Tibial nerve (tissue), 4 donors: ENCODE measurements around the gene SGTA. TPM values are rescaled to one million over a fixed set of nuclear protein-coding genes. Genes with fewer than 3 reads are reported as not detected.
A peak's percentile ranks its signal among the peaks of the same experiment; 100 is the strongest.

Experiments used
- DNase-seq, 2 donors: peaks; one replicate each; pipeline ENCODE4 v3.0.0-alpha.2; 2019; ENCODE audit warnings: low spot score in 2 of 2
- H3K27ac ChIP-seq, 4 donors: fragments of 200-600 bp; sonication (generic) in 3 of 4; one replicate each; pipeline ENCODE4 v1.5.1; 2017 to 2019; ENCODE audit warnings: mild to moderate bottlenecking in 1 of 4
- H3K27me3 ChIP-seq, 2 donors: fragments of 200-600 bp; sonication (generic) in 1 of 2; one replicate each; pipeline versions ENCODE4 v1.5.1 to v1.6.0; 2017 to 2019
- H3K36me3 ChIP-seq, 3 donors: fragments of 200-600 bp; sonication (generic); one replicate each; pipeline ENCODE4 v1.5.1; 2018 to 2019
- H3K4me1 ChIP-seq, 4 donors: fragments of 200-600 bp; sonication (generic) in 3 of 4; one replicate each; pipeline ENCODE4 v1.5.1; 2017 to 2019
- H3K4me3 ChIP-seq, 4 donors: fragments of 200-600 bp; sonication (generic) in 3 of 4; one replicate each; pipeline ENCODE4 v1.5.1; 2017 to 2019; ENCODE audit warnings: mild to moderate bottlenecking in 1 of 4, moderate library complexity in 1 of 4
- H3K9me3 ChIP-seq, 4 donors: fragments of 200-600 bp; sonication (generic) in 3 of 4; one replicate each; pipeline ENCODE4 v1.5.1; 2017 to 2019
- CTCF ChIP-seq, 5 experiments: fragments of 200-600 bp in 3 of 5; fragments of 450-650 bp in 2 of 5; sonication (generic) in 3 of 5; IDR thresholded peaks; one replicate each; pipeline ENCODE4 v1.5.1; 2016 to 2019; ENCODE audit warnings: antibody characterized with exemption in 5 of 5, mild to moderate bottlenecking in 3 of 5, moderate library complexity in 2 of 5
- EP300 ChIP-seq, 2 donors: sonication (generic); formaldehyde crosslinking; IDR thresholded peaks; one replicate each; pipeline ENCODE4 v1.6.1; 2017; ENCODE audit warnings: antibody characterized with exemption in 2 of 2, mild to moderate bottlenecking in 1 of 2
- POLR2A ChIP-seq, 2 donors: fragments of 450-650 bp; IDR thresholded peaks; one replicate each; pipeline ENCODE4 v1.6.1; 2017; ENCODE audit warnings: antibody characterized with exemption in 2 of 2, mild to moderate bottlenecking in 2 of 2, moderate library complexity in 2 of 2
- WGBS, 2 donors: methylation state at CpG; one replicate each; pipeline ENCODE4 v1.1.5; 2018; 5-methylcytosine and 5-hydroxymethylcytosine counted together
- total RNA-seq, 4 donors: library from RNA; depleted of rRNA; stranded (reverse); fragments of >200 nt; gene quantifications; one replicate each; pipeline ENCODE4 v1.1.0, GENCODE V29; 2016

Gene SGTA
- total RNA-seq, 4 donors from 2014 or later, result 40.2 to 47.6 (median 44.9) TPM

GRCh38 chr19:2722541-2723344 is 60.3 kb downstream of the SGTA start:
- no peak overlapping the region for H3K4me3 ChIP-seq
- peak overlapping the region in 1 of 4 donors; percentile 18 for H3K27ac ChIP-seq
- no peaks in the 10 kb centered on the region for H3K9me3 ChIP-seq
- TF ChIP-seq EP300 (IDR thresholded peaks at IDR 0.05) (peak in 1 of 2 donors; percentile 22), CTCF (IDR thresholded peaks at IDR 0.05) (no peak)
- peaks cover 0 to 41% (median 8%) of the 10 kb centered on the region in 4 donors for H3K4me1 ChIP-seq
- 43 to 55% methylated on average over 9 to 20 of the region's 28 CpGs for WGBS, 2 donors
- DNase-seq, result peak in 1 of 2 donors; percentile 17
- peaks cover 0 to 73% of the 10 kb centered on the region in 2 donors for H3K27me3 ChIP-seq
- H3K36me3 ChIP-seq, result no peaks in the 10 kb centered on the region

- peaks cover 0 to 64% of the 10 kb centered on the region in 2 donors for H3K27me3 ChIP-seq
- H3K4me3 ChIP-seq, result peak overlapping the region in 1 of 4 donors; percentile 44
- no peak for TF ChIP-seq POLR2A (IDR thresholded peaks at IDR 0.05)
- TF ChIP-seq EP300 (IDR thresholded peaks at IDR 0.05), result no peak
- no peak for TF ChIP-seq CTCF (IDR thresholded peaks at IDR 0.05)
- no peak overlapping the region for H3K27ac ChIP-seq
- no peaks in the 10 kb centered on the region for H3K36me3 ChIP-seq
- WGBS, 2 donors, result 31 to 37% methylated on average over 34 to 36 of the region's 39 CpGs
- no peak for DNase-seq
- peaks cover 0 to 41% (median 8%) of the 10 kb centered on the region in 4 donors for H3K4me1 ChIP-seq
- H3K9me3 ChIP-seq, result no peaks in the 10 kb centered on the region
Observed at GRCh38 chr19:2721570-2722540, 61.2 kb downstream of the SGTA start.

- H3K27me3 ChIP-seq, result peaks cover 0 to 56% of the 10 kb centered on the region in 2 donors
Observed at GRCh38 chr19:2720777-2721569, 62.1 kb downstream of the SGTA start, which contains the start of gene DIRAS1. Gene DIRAS1, minus strand, starts transcription at chr19:2721372. Its CDS starts 3,566 bp downstream, at chr19:2717806.

GRCh38 chr19:2719920-2720776 is 62.9 kb downstream of the SGTA start:
- 5 to 6% methylated on average over 31 to 35 of the region's 37 CpGs for WGBS, 2 donors
- H3K27ac ChIP-seq, result no peak overlapping the region

More at GRCh38 chr19:2720777-2721569, 62.1 kb downstream of the SGTA start, which contains the start of gene DIRAS1:
- Histone ChIP-seq H3K36me3 (no peaks in the 10 kb centered on the region), H3K9me3 (peaks cover 0 to 2% (median 0%) of the 10 kb centered on the region in 4 donors), H3K27ac (no peak within 1 kb of the TSS), H3K4me1 (peaks cover 0 to 41% (median 8%) of the 10 kb centered on the region in 4 donors), H3K4me3 (peak within 1 kb of the TSS in 2 of 4 donors; percentile 15 to 44)
- TF ChIP-seq POLR2A (IDR thresholded peaks at IDR 0.05), result no peak
- no peak for DNase-seq
- 0 to 5% methylated on average over 15 to 25 of the region's 100 CpGs for WGBS, 2 donors

More at GRCh38 chr19:2719920-2720776, 62.9 kb downstream of the SGTA start:
- Histone ChIP-seq H3K4me1 (peaks cover 0 to 41% (median 8%) of the 10 kb centered on the region in 4 donors), H3K9me3 (peaks cover 0 to 10% (median 0%) of the 10 kb centered on the region in 4 donors), H3K27me3 (peaks cover 0 to 48% of the 10 kb centered on the region in 2 donors), H3K36me3 (no peaks in the 10 kb centered on the region), H3K4me3 (peak overlapping the region in 1 of 4 donors; percentile 44)
- no peak for DNase-seq
- TF ChIP-seq CTCF (IDR thresholded peaks at IDR 0.05) (no peak), EP300 (IDR thresholded peaks at IDR 0.05) (no peak), POLR2A (IDR thresholded peaks at IDR 0.05) (no peak)
